HEK293 (cell line): ENCODE data around the gene MGST3.

Experiments
- ATF2 ChIP-seq: fragments of 450-650 bp; formaldehyde crosslinking; IDR thresholded peaks from 2 replicates; pipeline ENCODE4 v1.5.1; 2016; ENCODE audit warnings: missing biosample characterization, missing genetic modification characterization, low read depth
- BCL6B ChIP-seq: fragments of 450-650 bp; formaldehyde crosslinking; IDR thresholded peaks from 2 replicates; pipeline ENCODE4 v1.5.1; 2017; ENCODE audit warnings: missing biosample characterization, missing genetic modification characterization
- EGR2 ChIP-seq: fragments of 450-650 bp; formaldehyde crosslinking; IDR thresholded peaks from 2 replicates; pipeline ENCODE4 v1.5.1; 2016; ENCODE audit warnings: low read depth, missing biosample characterization, missing genetic modification characterization
- HOXA7 ChIP-seq: sonication (generic); formaldehyde crosslinking; IDR thresholded peaks from 2 replicates; pipeline ENCODE4 v1.8.1; 2022; ENCODE audit warnings: missing genetic modification reagents, borderline replicate concordance
- HOXC10 ChIP-seq: sonication (generic); formaldehyde crosslinking; IDR thresholded peaks from 2 replicates; pipeline ENCODE4 v1.8.1; 2023; ENCODE audit warnings: mild to moderate bottlenecking, missing genetic modification reagents
- HOXD13 ChIP-seq: sonication (generic); formaldehyde crosslinking; IDR thresholded peaks from 2 replicates; pipeline ENCODE4 v1.8.0; 2022; ENCODE audit warnings: missing genetic modification reagents, borderline replicate concordance
- OVOL3 ChIP-seq: fragments of 450-650 bp; formaldehyde crosslinking; IDR thresholded peaks from 2 replicates; pipeline ENCODE4 v1.5.1; 2016; ENCODE audit warnings: missing biosample characterization, missing genetic modification characterization
- TCF7L2 ChIP-seq: IDR thresholded peaks from 2 replicates; pipeline ENCODE4 v1.6.1; 2011; ENCODE audit warnings: low read depth, mild to moderate bottlenecking, inconsistent platforms, low read length, moderate library complexity, borderline replicate concordance
- ZNF146 ChIP-seq: fragments of 450-650 bp; formaldehyde crosslinking; IDR thresholded peaks from 2 replicates; pipeline ENCODE4 v1.5.1; 2016; ENCODE audit warnings: missing biosample characterization, missing genetic modification characterization
- ZNF223 ChIP-seq: fragments of 450-650 bp; formaldehyde crosslinking; IDR thresholded peaks from 2 replicates; pipeline ENCODE4 v1.5.1; 2016; ENCODE audit warnings: missing biosample characterization, missing genetic modification characterization
- ZNF335 ChIP-seq: fragments of 450-650 bp; formaldehyde crosslinking; conservative IDR thresholded peaks from 2 replicates; pipeline ENCODE4 v1.5.1; 2016; ENCODE audit warnings: missing biosample characterization, missing genetic modification characterization
- ZNF350 ChIP-seq: fragments of 450-650 bp; formaldehyde crosslinking; IDR thresholded peaks from 2 replicates; pipeline ENCODE4 v1.5.0; 2017; ENCODE audit warnings: missing biosample characterization, mild to moderate bottlenecking, missing genetic modification characterization
- ZNF433 ChIP-seq: fragments of 450-650 bp; formaldehyde crosslinking; IDR thresholded peaks from 2 replicates; pipeline ENCODE4 v1.5.1; 2016; ENCODE audit warnings: missing biosample characterization, missing genetic modification characterization, low read depth
- ZNF473 ChIP-seq: fragments of 450-650 bp; formaldehyde crosslinking; IDR thresholded peaks from 2 replicates; pipeline ENCODE4 v1.5.1; 2017; ENCODE audit warnings: missing biosample characterization, missing genetic modification characterization
- ZNF514 ChIP-seq: fragments of 450-650 bp; formaldehyde crosslinking; IDR thresholded peaks from 2 replicates; pipeline ENCODE4 v1.5.1; 2016; ENCODE audit warnings: missing biosample characterization, missing genetic modification characterization
- ZNF549 ChIP-seq: fragments of 450-650 bp; IDR thresholded peaks from 2 replicates; pipeline ENCODE4 v1.5.1; 2018; ENCODE audit warnings: missing biosample characterization, missing genetic modification characterization, mild to moderate bottlenecking, inconsistent platforms, moderate library complexity
- ZNF561 ChIP-seq: fragments of 450-650 bp; IDR thresholded peaks from 2 replicates; pipeline ENCODE4 v1.5.1; 2018; ENCODE audit warnings: missing biosample characterization, missing genetic modification characterization, borderline replicate concordance
- ZNF629 ChIP-seq: fragments of 450-650 bp; formaldehyde crosslinking; IDR thresholded peaks from 2 replicates; pipeline ENCODE4 v1.5.1; 2017; ENCODE audit warnings: missing biosample characterization, missing genetic modification characterization
- ZNF654 ChIP-seq: fragments of 450-650 bp; formaldehyde crosslinking; IDR thresholded peaks from 2 replicates; pipeline ENCODE4 v1.5.1; 2016; ENCODE audit warnings: low read depth, missing biosample characterization, missing genetic modification characterization
- ZNF660 ChIP-seq: fragments of 450-650 bp; IDR thresholded peaks from 2 replicates; pipeline ENCODE4 v1.5.1; 2018; ENCODE audit warnings: missing biosample characterization, mild to moderate bottlenecking, missing genetic modification characterization
- ZNF843 ChIP-seq: fragments of 450-650 bp; formaldehyde crosslinking; IDR thresholded peaks from 2 replicates; pipeline ENCODE4 v1.5.1; 2016; ENCODE audit warnings: missing biosample characterization, missing genetic modification characterization
- ZSCAN5A ChIP-seq: fragments of 450-650 bp; formaldehyde crosslinking; IDR thresholded peaks from 2 replicates; pipeline ENCODE4 v1.5.1; 2016; ENCODE audit warnings: missing biosample characterization, missing genetic modification characterization
- TF ChIP-seq, protein P1 (sequence below): fragments of 450-650 bp; formaldehyde crosslinking; IDR thresholded peaks from 2 replicates; pipeline ENCODE4 v1.5.1; 2017; ENCODE audit warnings: missing biosample characterization, missing genetic modification characterization
- TF ChIP-seq, protein P2 (sequence below): fragments of 450-650 bp; formaldehyde crosslinking; IDR thresholded peaks from 2 replicates; pipeline ENCODE4 v1.5.1; 2016; ENCODE audit warnings: missing biosample characterization, missing genetic modification characterization
- TF ChIP-seq, protein P3 (sequence below): fragments of 450-650 bp; formaldehyde crosslinking; IDR thresholded peaks from 2 replicates; pipeline ENCODE4 v1.5.1; 2016; ENCODE audit warnings: missing biosample characterization, missing genetic modification characterization

MGST3 gene

GRCh38 chr1:165597883-165598675 is 33.0 kb upstream of the MGST3 start (continued):
- no peak for TF ChIP-seq BCL6B (tag by site-specific recombination)
- TF ChIP-seq, protein P1, sequence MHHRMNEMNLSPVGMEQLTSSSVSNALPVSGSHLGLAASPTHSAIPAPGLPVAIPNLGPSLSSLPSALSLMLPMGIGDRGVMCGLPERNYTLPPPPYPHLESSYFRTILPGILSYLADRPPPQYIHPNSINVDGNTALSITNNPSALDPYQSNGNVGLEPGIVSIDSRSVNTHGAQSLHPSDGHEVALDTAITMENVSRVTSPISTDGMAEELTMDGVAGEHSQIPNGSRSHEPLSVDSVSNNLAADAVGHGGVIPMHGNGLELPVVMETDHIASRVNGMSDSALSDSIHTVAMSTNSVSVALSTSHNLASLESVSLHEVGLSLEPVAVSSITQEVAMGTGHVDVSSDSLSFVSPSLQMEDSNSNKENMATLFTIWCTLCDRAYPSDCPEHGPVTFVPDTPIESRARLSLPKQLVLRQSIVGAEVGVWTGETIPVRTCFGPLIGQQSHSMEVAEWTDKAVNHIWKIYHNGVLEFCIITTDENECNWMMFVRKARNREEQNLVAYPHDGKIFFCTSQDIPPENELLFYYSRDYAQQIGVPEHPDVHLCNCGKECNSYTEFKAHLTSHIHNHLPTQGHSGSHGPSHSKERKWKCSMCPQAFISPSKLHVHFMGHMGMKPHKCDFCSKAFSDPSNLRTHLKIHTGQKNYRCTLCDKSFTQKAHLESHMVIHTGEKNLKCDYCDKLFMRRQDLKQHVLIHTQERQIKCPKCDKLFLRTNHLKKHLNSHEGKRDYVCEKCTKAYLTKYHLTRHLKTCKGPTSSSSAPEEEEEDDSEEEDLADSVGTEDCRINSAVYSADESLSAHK (tag by site-specific recombination): no peak
- TF ChIP-seq ZNF549: no peak
- TF ChIP-seq, protein P2, sequence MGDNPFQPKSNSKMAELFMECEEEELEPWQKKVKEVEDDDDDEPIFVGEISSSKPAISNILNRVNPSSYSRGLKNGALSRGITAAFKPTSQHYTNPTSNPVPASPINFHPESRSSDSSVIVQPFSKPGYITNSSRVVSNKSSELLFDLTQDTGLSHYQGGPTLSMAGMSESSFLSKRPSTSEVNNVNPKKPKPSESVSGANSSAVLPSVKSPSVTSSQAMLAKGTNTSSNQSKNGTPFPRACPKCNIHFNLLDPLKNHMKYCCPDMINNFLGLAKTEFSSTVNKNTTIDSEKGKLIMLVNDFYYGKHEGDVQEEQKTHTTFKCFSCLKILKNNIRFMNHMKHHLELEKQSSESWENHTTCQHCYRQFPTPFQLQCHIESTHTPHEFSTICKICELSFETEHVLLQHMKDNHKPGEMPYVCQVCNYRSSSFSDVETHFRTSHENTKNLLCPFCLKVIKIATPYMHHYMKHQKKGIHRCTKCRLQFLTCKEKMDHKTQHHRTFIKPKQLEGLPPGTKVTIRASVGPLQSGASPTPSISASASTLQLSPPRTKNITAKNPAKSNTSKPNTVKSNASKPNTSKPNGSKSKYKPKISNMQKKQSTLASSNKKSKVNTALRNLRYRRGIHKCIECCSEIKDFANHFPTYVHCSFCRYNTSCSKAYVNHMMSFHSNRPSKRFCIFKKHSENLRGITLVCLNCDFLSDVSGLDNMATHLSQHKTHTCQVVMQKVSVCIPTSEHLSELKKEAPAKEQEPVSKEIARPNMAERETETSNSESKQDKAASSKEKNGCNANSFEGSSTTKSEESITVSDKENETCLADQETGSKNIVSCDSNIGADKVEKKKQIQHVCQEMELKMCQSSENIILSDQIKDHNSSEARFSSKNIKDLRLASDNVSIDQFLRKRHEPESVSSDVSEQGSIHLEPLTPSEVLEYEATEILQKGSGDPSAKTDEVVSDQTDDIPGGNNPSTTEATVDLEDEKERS (tag by site-specific recombination): no peak
- no peak for TF ChIP-seq TCF7L2
- TF ChIP-seq OVOL3 (tag by site-specific recombination): no peak
- TF ChIP-seq HOXD13 (CRISPR knock-in tag): no peak
- TF ChIP-seq ZNF146: no peak
- TF ChIP-seq ZNF629 (tag by site-specific recombination): 0 out of 2 replicates have a peak, but pooled peaks have one; percentile 17
- TF ChIP-seq ATF2 (tag by site-specific recombination): no peak
- TF ChIP-seq ZNF350: no peak
- no peak for TF ChIP-seq ZNF660 (tag by site-specific recombination)
- TF ChIP-seq ZNF561 (tag by site-specific recombination): no peak
- TF ChIP-seq ZNF335 (tag by site-specific recombination): peak; percentile 76
- no peak for TF ChIP-seq ZNF473 (tag by site-specific recombination)
- TF ChIP-seq ZNF223 (tag by site-specific recombination): no peak
- no peak for TF ChIP-seq ZNF433 (tag by site-specific recombination)
- no peak for TF ChIP-seq ZNF654 (tag by site-specific recombination)
- TF ChIP-seq EGR2 (tag by site-specific recombination): peak; percentile 54
- TF ChIP-seq, protein P3, sequence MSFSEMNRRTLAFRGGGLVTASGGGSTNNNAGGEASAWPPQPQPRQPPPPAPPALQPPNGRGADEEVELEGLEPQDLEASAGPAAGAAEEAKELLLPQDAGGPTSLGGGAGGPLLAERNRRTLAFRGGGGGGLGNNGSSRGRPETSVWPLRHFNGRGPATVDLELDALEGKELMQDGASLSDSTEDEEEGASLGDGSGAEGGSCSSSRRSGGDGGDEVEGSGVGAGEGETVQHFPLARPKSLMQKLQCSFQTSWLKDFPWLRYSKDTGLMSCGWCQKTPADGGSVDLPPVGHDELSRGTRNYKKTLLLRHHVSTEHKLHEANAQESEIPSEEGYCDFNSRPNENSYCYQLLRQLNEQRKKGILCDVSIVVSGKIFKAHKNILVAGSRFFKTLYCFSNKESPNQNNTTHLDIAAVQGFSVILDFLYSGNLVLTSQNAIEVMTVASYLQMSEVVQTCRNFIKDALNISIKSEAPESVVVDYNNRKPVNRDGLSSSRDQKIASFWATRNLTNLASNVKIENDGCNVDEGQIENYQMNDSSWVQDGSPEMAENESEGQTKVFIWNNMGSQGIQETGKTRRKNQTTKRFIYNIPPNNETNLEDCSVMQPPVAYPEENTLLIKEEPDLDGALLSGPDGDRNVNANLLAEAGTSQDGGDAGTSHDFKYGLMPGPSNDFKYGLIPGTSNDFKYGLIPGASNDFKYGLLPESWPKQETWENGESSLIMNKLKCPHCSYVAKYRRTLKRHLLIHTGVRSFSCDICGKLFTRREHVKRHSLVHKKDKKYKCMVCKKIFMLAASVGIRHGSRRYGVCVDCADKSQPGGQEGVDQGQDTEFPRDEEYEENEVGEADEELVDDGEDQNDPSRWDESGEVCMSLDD (tag by site-specific recombination): no peak
- TF ChIP-seq HOXA7: no peak
- TF ChIP-seq ZNF514 (tag by site-specific recombination): no peak
- no peak for TF ChIP-seq HOXC10 (CRISPR knock-in tag)
- no peak for TF ChIP-seq ZSCAN5A (tag by site-specific recombination)
- no peak for TF ChIP-seq ZNF843 (tag by site-specific recombination)
